ENCODE data around the gene TRMT5.

TRMT5 gene

DNA sequence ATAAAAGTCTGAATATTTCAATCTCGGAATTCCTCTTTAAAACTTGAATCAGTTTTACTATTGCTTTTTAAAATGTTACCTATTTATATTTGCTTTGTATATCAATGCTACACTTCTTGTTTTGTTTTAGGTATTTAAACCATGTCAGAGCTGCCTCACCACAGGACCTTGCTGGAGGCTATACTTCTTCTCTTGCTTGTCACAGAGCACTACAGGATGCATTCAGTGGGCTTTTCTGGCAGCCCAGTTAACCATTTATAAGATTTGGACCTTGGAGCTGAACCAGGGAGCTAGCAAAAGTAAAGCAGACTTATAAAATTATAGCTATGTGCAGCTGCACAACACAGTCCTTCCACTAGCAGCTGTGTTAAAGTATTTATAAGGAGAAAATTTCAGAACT is 12.8 kb downstream of the TRMT5 start:
- H3K36me3 ChIP-seq (replicated peaks in 1 of 2; ENCODE audit: control insufficient read depth in 2 of 2, insufficient read depth in 2 of 2, low read length in 2 of 2): peaks cover 0 to 17% of the 10 kb centered on the region in 2 donors
- no peak overlapping the region for H2BK120ac ChIP-seq (ENCODE audit: low read depth, low read length)
- H2AFZ ChIP-seq (ENCODE audit: low read length): no peak overlapping the region
- no peak overlapping the region for H3K9ac ChIP-seq (ENCODE audit: low read depth, low read length, poor library complexity)
- H3K79me1 ChIP-seq (ENCODE audit: low read depth, low read length): no peaks in the 10 kb centered on the region
- no peaks in the 10 kb centered on the region for H3K27me3 ChIP-seq (ENCODE audit: control insufficient read depth in 3 of 3, insufficient read depth in 3 of 3, low read depth in 1 of 3, low read length in 3 of 3)
- H2BK15ac ChIP-seq (ENCODE audit: low read length): no peak overlapping the region
- no peak overlapping the region for H3K18ac ChIP-seq (ENCODE audit: low read length)
- no CpG with 5 or more reads among the region's 1 CpG for WGBS, 2 donors (ENCODE audit: extremely low coverage in 2 of 2, insufficient read length in 2 of 2, insufficient replicate concordance in 1 of 2)
- no peaks in the 10 kb centered on the region for H3K9me3 ChIP-seq (replicated peaks in 1 of 2; ENCODE audit: control insufficient read depth in 2 of 2, insufficient read depth in 1 of 2, low read depth in 1 of 2, low read length in 2 of 2)
- H3K4me2 ChIP-seq (ENCODE audit: insufficient read depth, low read length, poor library complexity, severe bottlenecking): no peak overlapping the region
- H3K23ac ChIP-seq (ENCODE audit: low read depth, low read length, poor library complexity): no peak overlapping the region
- no peak overlapping the region for H3K4ac ChIP-seq (ENCODE audit: low read length)
- no peak overlapping the region for H2BK12ac ChIP-seq (ENCODE audit: low read length)
- no peak overlapping the region for H4K8ac ChIP-seq (ENCODE audit: low read depth, low read length)
- no peak overlapping the region for H3K14ac ChIP-seq (ENCODE audit: low read length)
- H2AK5ac ChIP-seq (ENCODE audit: low read depth, low read length): no peak overlapping the region
- no peak for DNase-seq (ENCODE audit: low spot score)
- no peak overlapping the region for H4K91ac ChIP-seq (ENCODE audit: low read depth, low read length, poor library complexity)
- H3K4me3 ChIP-seq (ENCODE audit: low read length in 2 of 2): no peak overlapping the region
- H3K4me1 ChIP-seq (ENCODE audit: control insufficient read depth in 2 of 2, insufficient read depth in 1 of 2, low read depth in 1 of 2, low read length in 2 of 2): peaks cover 0 to 6% of the 10 kb centered on the region in 2 donors
- H3K27ac ChIP-seq (replicated peaks; ENCODE audit: low read length): no peak overlapping the region
- H2BK5ac ChIP-seq (ENCODE audit: low read length): no peak overlapping the region

DNA sequence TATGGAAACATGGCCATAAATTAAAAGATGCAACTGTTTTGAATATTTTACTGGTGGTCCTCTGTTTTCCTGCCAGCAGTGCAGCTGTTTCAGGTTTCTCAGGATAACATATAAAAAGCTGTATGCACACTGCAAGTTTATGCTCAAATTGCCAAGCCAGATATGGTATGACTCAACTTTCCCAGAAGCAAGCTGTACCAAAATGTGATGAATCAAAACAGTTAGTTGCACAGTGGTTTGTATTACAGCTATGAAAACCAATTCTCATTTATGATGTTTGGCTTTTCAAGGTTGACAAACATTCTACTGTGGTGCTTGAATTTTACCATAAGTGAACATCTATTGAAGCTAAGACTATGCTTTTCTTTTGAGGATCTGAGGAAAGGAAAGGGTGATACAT is 15.5 kb downstream of the TRMT5 start:
- DNase-seq (ENCODE audit: low spot score): no peak
- Histone ChIP-seq H4K8ac (ENCODE audit: low read depth, low read length) (no peak overlapping the region), H3K27ac (replicated peaks; ENCODE audit: low read length) (no peak overlapping the region), H4K91ac (ENCODE audit: low read depth, low read length, poor library complexity) (no peak overlapping the region), H3K14ac (ENCODE audit: low read length) (no peak overlapping the region), H2BK12ac (ENCODE audit: low read length) (no peak overlapping the region), H3K4me3 (ENCODE audit: low read length in 2 of 2) (no peak overlapping the region), H3K18ac (ENCODE audit: low read length) (no peak overlapping the region), H3K9ac (ENCODE audit: low read depth, low read length, poor library complexity) (no peak overlapping the region), H3K4me1 (ENCODE audit: control insufficient read depth in 2 of 2, insufficient read depth in 1 of 2, low read depth in 1 of 2, low read length in 2 of 2) (peaks cover 0 to 6% of the 10 kb centered on the region in 2 donors), H3K9me3 (replicated peaks in 1 of 2; ENCODE audit: control insufficient read depth in 2 of 2, insufficient read depth in 1 of 2, low read depth in 1 of 2, low read length in 2 of 2) (no peaks in the 10 kb centered on the region), H3K4me2 (ENCODE audit: insufficient read depth, low read length, poor library complexity, severe bottlenecking) (no peak overlapping the region), H2BK5ac (ENCODE audit: low read length) (no peak overlapping the region), H3K79me1 (ENCODE audit: low read depth, low read length) (no peaks in the 10 kb centered on the region), H2BK120ac (ENCODE audit: low read depth, low read length) (no peak overlapping the region), H3K36me3 (replicated peaks in 1 of 2; ENCODE audit: control insufficient read depth in 2 of 2, insufficient read depth in 2 of 2, low read length in 2 of 2) (peaks cover 0 to 3% of the 10 kb centered on the region in 2 donors), H3K23ac (ENCODE audit: low read depth, low read length, poor library complexity) (no peak overlapping the region), H2AFZ (ENCODE audit: low read length) (no peak overlapping the region), H3K4ac (ENCODE audit: low read length) (no peak overlapping the region), H2AK5ac (ENCODE audit: low read depth, low read length) (no peak overlapping the region), H3K27me3 (ENCODE audit: control insufficient read depth in 3 of 3, insufficient read depth in 3 of 3, low read depth in 1 of 3, low read length in 3 of 3) (no peaks in the 10 kb centered on the region), H2BK15ac (ENCODE audit: low read length) (no peak overlapping the region)

DNA sequence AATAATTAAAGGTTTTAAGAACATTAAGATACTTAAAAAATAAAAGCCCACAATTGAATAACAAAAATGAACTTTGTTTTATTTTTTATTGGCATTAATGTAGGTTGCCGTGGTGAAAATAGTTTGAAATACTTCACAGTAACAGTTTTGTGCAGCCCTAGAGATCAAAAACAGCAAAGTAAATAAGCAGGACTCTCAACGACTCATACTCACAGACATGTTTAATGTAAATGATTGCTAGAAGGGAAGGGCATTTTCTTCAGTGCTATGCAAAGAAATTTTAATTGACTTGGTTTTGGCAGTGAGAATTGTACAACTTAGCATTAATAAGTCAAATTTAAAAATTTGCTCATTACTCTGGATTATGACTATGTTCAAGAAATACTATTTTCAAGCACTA is 16.0 kb downstream of the TRMT5 start:
- Histone ChIP-seq H3K9me3 (replicated peaks in 1 of 2; ENCODE audit: control insufficient read depth in 2 of 2, insufficient read depth in 1 of 2, low read depth in 1 of 2, low read length in 2 of 2) (no peaks in the 10 kb centered on the region), H4K91ac (ENCODE audit: low read depth, low read length, poor library complexity) (no peak overlapping the region), H2BK15ac (ENCODE audit: low read length) (no peak overlapping the region), H3K18ac (ENCODE audit: low read length) (no peak overlapping the region), H2BK120ac (ENCODE audit: low read depth, low read length) (no peak overlapping the region), H3K36me3 (replicated peaks in 1 of 2; ENCODE audit: control insufficient read depth in 2 of 2, insufficient read depth in 2 of 2, low read length in 2 of 2) (peaks cover 0 to 3% of the 10 kb centered on the region in 2 donors), H3K4me1 (ENCODE audit: control insufficient read depth in 2 of 2, insufficient read depth in 1 of 2, low read depth in 1 of 2, low read length in 2 of 2) (peaks cover 0 to 6% of the 10 kb centered on the region in 2 donors), H3K27ac (replicated peaks; ENCODE audit: low read length) (no peak overlapping the region), H3K4me3 (ENCODE audit: low read length in 2 of 2) (no peak overlapping the region), H2AFZ (ENCODE audit: low read length) (no peak overlapping the region), H3K27me3 (ENCODE audit: control insufficient read depth in 3 of 3, insufficient read depth in 3 of 3, low read depth in 1 of 3, low read length in 3 of 3) (no peaks in the 10 kb centered on the region), H3K14ac (ENCODE audit: low read length) (no peak overlapping the region), H3K23ac (ENCODE audit: low read depth, low read length, poor library complexity) (no peak overlapping the region), H3K4ac (ENCODE audit: low read length) (no peak overlapping the region), H3K79me1 (ENCODE audit: low read depth, low read length) (no peaks in the 10 kb centered on the region), H4K8ac (ENCODE audit: low read depth, low read length) (no peak overlapping the region), H3K9ac (ENCODE audit: low read depth, low read length, poor library complexity) (no peak overlapping the region), H2BK12ac (ENCODE audit: low read length) (no peak overlapping the region), H2BK5ac (ENCODE audit: low read length) (no peak overlapping the region), H3K4me2 (ENCODE audit: insufficient read depth, low read length, poor library complexity, severe bottlenecking) (no peak overlapping the region), H2AK5ac (ENCODE audit: low read depth, low read length) (no peak overlapping the region)
- no peak for DNase-seq (ENCODE audit: low spot score)
- WGBS, 2 donors (ENCODE audit: extremely low coverage in 2 of 2, insufficient read length in 2 of 2, insufficient replicate concordance in 1 of 2): no CpG with 5 or more reads among the region's 2 CpGs

DNA sequence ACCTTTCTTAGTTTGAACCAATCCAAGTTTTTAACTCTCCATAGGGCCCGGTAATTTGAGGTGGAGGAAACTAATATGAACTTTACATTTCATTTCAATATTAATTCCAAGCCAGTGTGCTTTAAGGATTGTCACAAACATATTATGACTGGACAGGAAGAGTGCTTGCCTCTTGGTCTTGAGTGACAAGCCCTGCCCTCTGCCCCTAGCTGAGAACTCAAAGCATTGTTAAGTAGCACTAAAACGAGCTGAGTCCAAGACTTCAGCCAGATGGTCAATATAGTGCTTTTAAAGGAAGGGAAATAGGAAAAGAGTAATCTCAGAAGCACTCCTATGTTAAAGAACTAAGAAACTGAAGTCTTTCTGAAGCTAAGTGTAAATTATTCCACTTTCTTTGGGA is 17.1 kb downstream of the TRMT5 start:
- DNase-seq (ENCODE audit: low spot score): no peak
- peaks cover 0 to 6% of the 10 kb centered on the region in 2 donors for H3K4me1 ChIP-seq (ENCODE audit: control insufficient read depth in 2 of 2, insufficient read depth in 1 of 2, low read depth in 1 of 2, low read length in 2 of 2)
- no peak overlapping the region for H2BK120ac ChIP-seq (ENCODE audit: low read depth, low read length)
- no peak overlapping the region for H4K8ac ChIP-seq (ENCODE audit: low read depth, low read length)
- H3K14ac ChIP-seq (ENCODE audit: low read length): no peak overlapping the region
- H3K4ac ChIP-seq (ENCODE audit: low read length): no peak overlapping the region
- no peak overlapping the region for H3K9ac ChIP-seq (ENCODE audit: low read depth, low read length, poor library complexity)
- H3K18ac ChIP-seq (ENCODE audit: low read length): no peak overlapping the region
- WGBS, 2 donors (ENCODE audit: extremely low coverage in 2 of 2, insufficient read length in 2 of 2, insufficient replicate concordance in 1 of 2): no CpG with 5 or more reads among the region's 2 CpGs
- H3K4me2 ChIP-seq (ENCODE audit: insufficient read depth, low read length, poor library complexity, severe bottlenecking): no peak overlapping the region
- no peak overlapping the region for H2BK5ac ChIP-seq (ENCODE audit: low read length)
- no peak overlapping the region for H2BK15ac ChIP-seq (ENCODE audit: low read length)
- H2AFZ ChIP-seq (ENCODE audit: low read length): no peak overlapping the region
- peaks cover 0 to 4% of the 10 kb centered on the region in 2 donors for H3K9me3 ChIP-seq (replicated peaks in 1 of 2; ENCODE audit: control insufficient read depth in 2 of 2, insufficient read depth in 1 of 2, low read depth in 1 of 2, low read length in 2 of 2)
- H3K23ac ChIP-seq (ENCODE audit: low read depth, low read length, poor library complexity): no peak overlapping the region
- H3K4me3 ChIP-seq (ENCODE audit: low read length in 2 of 2): no peak overlapping the region
- no peaks in the 10 kb centered on the region for H3K27me3 ChIP-seq (ENCODE audit: control insufficient read depth in 3 of 3, insufficient read depth in 3 of 3, low read depth in 1 of 3, low read length in 3 of 3)
- H3K27ac ChIP-seq (replicated peaks; ENCODE audit: low read length): no peak overlapping the region
- H2AK5ac ChIP-seq (ENCODE audit: low read depth, low read length): no peak overlapping the region
- no peak overlapping the region for H4K91ac ChIP-seq (ENCODE audit: low read depth, low read length, poor library complexity)
- peaks cover 0 to 3% of the 10 kb centered on the region in 2 donors for H3K36me3 ChIP-seq (replicated peaks in 1 of 2; ENCODE audit: control insufficient read depth in 2 of 2, insufficient read depth in 2 of 2, low read length in 2 of 2)
- H3K79me1 ChIP-seq (ENCODE audit: low read depth, low read length): no peaks in the 10 kb centered on the region
- no peak overlapping the region for H2BK12ac ChIP-seq (ENCODE audit: low read length)

Measured in neuronal stem cell (in vitro differentiated cells).